GM12878 (cell line): Measurements from ENCODE around the gene OTOP3.

Experiments
- CHD4 ChIP-seq: fragments of 200-600 bp; sonication (generic); IDR thresholded peaks from 2 replicates; pipeline ENCODE4 v1.6.1; 2016; ENCODE audit warnings: mild to moderate bottlenecking
- CTCF ChIP-seq, 3 experiments: IDR thresholded peaks in 2 of 3; conservative IDR thresholded peaks in 1 of 3; 2 replicates each; pipeline ENCODE4 v1.5.1; 2011; ENCODE audit warnings: low read depth in 3 of 3, low read length in 3 of 3, mild to moderate bottlenecking in 3 of 3, control low read depth in 2 of 3, moderate library complexity in 2 of 3, inconsistent platforms in 1 of 3, mixed read lengths in 1 of 3; ENCODE audit not compliant: control insufficient read depth in 2 of 3, insufficient read depth in 1 of 3; ENCODE audit errors: extremely low read depth in 1 of 3
- E4F1 ChIP-seq: fragments of 450-650 bp; IDR thresholded peaks from 2 replicates; pipeline ENCODE4 v1.6.1; 2018; ENCODE audit warnings: borderline replicate concordance, mild to moderate bottlenecking; ENCODE audit not compliant: partially characterized antibody
- EZH2 ChIP-seq: IDR thresholded peaks from 2 replicates; pipeline ENCODE4 v1.6.1; 2012; ENCODE audit warnings: low read depth, mild to moderate bottlenecking, control low read depth, inconsistent platforms, low read length, borderline replicate concordance; ENCODE audit not compliant: control insufficient read depth
- GATAD2B ChIP-seq: fragments of 450-650 bp; conservative IDR thresholded peaks from 2 replicates; pipeline ENCODE4 v1.6.1; 2017; ENCODE audit warnings: low read depth, mild to moderate bottlenecking, moderate library complexity
- JUND ChIP-seq: IDR thresholded peaks from 2 replicates; pipeline ENCODE4 v1.6.1; 2012; ENCODE audit warnings: low read depth, mild to moderate bottlenecking, low read length, improper control_type of control experiment, moderate library complexity

GRCh38 chr17:74981318-74981978, 45.8 kb downstream of the OTOP3 start:
- no peak for TF ChIP-seq JUND
- TF ChIP-seq CTCF (IDR thresholded peaks at IDR 0.05 in 2 of 3, conservative IDR thresholded peaks at IDR 0.05 in 1 of 3; ENCODE audit: control insufficient read depth in 2 of 3, extremely low read depth in 1 of 3, insufficient read depth in 1 of 3, low read depth in 3 of 3, low read length in 3 of 3): no peak
- TF ChIP-seq GATAD2B: no peak
- no peak for TF ChIP-seq EZH2
- TF ChIP-seq E4F1: no peak
- no peak for TF ChIP-seq CHD4
